WTC11 (cell line): ENCODE measurements around the gene SCO1. TPM values are rescaled to one million over a fixed set of nuclear protein-coding genes. Genes with fewer than 3 reads are reported as not detected.

Experiments used
- ATAC-seq: fragments of 200-7000 bp; cut with Tn5 transposase; 2 replicates; pipeline ENCODE4 v1.10.0; 2021; ENCODE audit warnings: mild to moderate bottlenecking, moderate library complexity
- CTCF ChIA-PET: fragments of 300-600 bp; sonication (Branson Sonifier 250); formaldehyde crosslinking; loops from one replicate; lab custom pipeline; 2021; ENCODE audit warnings: antibody characterized with exemption; lab: Charles Lee
- POLR2A ChIA-PET: fragments of 350-600 bp; sonication (Branson Sonifier 250); formaldehyde crosslinking; loops from one replicate; lab custom pipeline; 2021; ENCODE audit warnings: antibody characterized with exemption; lab: Charles Lee
- DNase-seq: peaks from one replicate; pipeline ENCODE4 v3.0.0; 2021; ENCODE audit warnings: low spot score
- H3K27ac Mint-ChIP-seq: 2 replicates; pipeline ENCODE4 v1.8.0; 2021; ENCODE audit warnings: mixed read lengths
- H3K27me3 Mint-ChIP-seq: 2 replicates; pipeline ENCODE4 v1.8.0; 2021; ENCODE audit warnings: low read depth, mild to moderate bottlenecking, moderate library complexity, mixed read lengths
- H3K36me3 Mint-ChIP-seq: 2 replicates; pipeline ENCODE4 v1.8.0; 2021; ENCODE audit warnings: mixed read lengths
- H3K4me1 Mint-ChIP-seq: 2 replicates; pipeline ENCODE4 v1.8.0; 2022; ENCODE audit warnings: mixed read lengths
- H3K4me3 Mint-ChIP-seq: 2 replicates; pipeline ENCODE4 v1.8.0; 2021; ENCODE audit warnings: mild to moderate bottlenecking, moderate library complexity, mixed read lengths
- H3K9me3 Mint-ChIP-seq: 2 replicates; pipeline ENCODE4 v1.8.0; 2021; ENCODE audit warnings: mixed read lengths
- AFF4 ChIP-seq: sonication (generic); formaldehyde crosslinking; IDR thresholded peaks from 2 replicates; pipeline ENCODE4 v1.8.1; 2023; ENCODE audit warnings: mild to moderate bottlenecking, missing genetic modification reagents, borderline replicate concordance
- CREB1 ChIP-seq: sonication (generic); formaldehyde crosslinking; IDR thresholded peaks from 2 replicates; pipeline ENCODE4 v1.8.0; 2023; ENCODE audit warnings: mild to moderate bottlenecking, missing genetic modification reagents
- E2F5 ChIP-seq: sonication (generic); formaldehyde crosslinking; IDR thresholded peaks from 2 replicates; pipeline ENCODE4 v1.8.1; 2022; ENCODE audit warnings: mild to moderate bottlenecking, moderate library complexity, missing genetic modification reagents
- ETV6 ChIP-seq: sonication (generic); formaldehyde crosslinking; IDR thresholded peaks from 2 replicates; pipeline ENCODE4 v1.8.1; 2022; ENCODE audit warnings: mild to moderate bottlenecking, missing genetic modification reagents
- FOXJ3 ChIP-seq: sonication (generic); formaldehyde crosslinking; IDR thresholded peaks from 2 replicates; pipeline ENCODE4 v1.9.0; 2021; ENCODE audit warnings: missing genetic modification reagents, mild to moderate bottlenecking, borderline replicate concordance
- GABPB1 ChIP-seq: sonication (generic); formaldehyde crosslinking; IDR thresholded peaks from 2 replicates; pipeline ENCODE4 v1.8.1; 2023; ENCODE audit warnings: mild to moderate bottlenecking, missing genetic modification reagents
- GRHL2 ChIP-seq: fragments of 250-450 bp; sonication (Bioruptor Pico); IDR thresholded peaks from 2 replicates; pipeline ENCODE4 v1.8.0; 2022; ENCODE audit warnings: mild to moderate bottlenecking, moderate library complexity; ENCODE audit not compliant: insufficient replicate concordance, severe bottlenecking
- GTF2I ChIP-seq: fragments of 250-450 bp; sonication (Bioruptor Pico); conservative IDR thresholded peaks from 2 replicates; pipeline ENCODE4 v1.4.0; 2021; ENCODE audit warnings: mild to moderate bottlenecking
- HMGA2 ChIP-seq: fragments of 250-450 bp; sonication (Bioruptor Pico); IDR thresholded peaks from 2 replicates; pipeline ENCODE4 v1.4.0; 2021; ENCODE audit warnings: mild to moderate bottlenecking, moderate library complexity
- IRF1 ChIP-seq: sonication (generic); formaldehyde crosslinking; IDR thresholded peaks from 2 replicates; pipeline ENCODE4 v1.8.0; 2023; ENCODE audit warnings: missing genetic modification reagents
- NFE2L1 ChIP-seq: sonication (generic); formaldehyde crosslinking; IDR thresholded peaks from 2 replicates; pipeline ENCODE4 v1.8.1; 2023; ENCODE audit warnings: missing genetic modification reagents
- NFYB ChIP-seq: sonication (generic); formaldehyde crosslinking; conservative IDR thresholded peaks from 2 replicates; pipeline ENCODE4 v1.8.0; 2022; ENCODE audit warnings: low read depth, missing genetic modification reagents
- NR3C1 ChIP-seq: sonication (generic); formaldehyde crosslinking; conservative IDR thresholded peaks from 2 replicates; pipeline ENCODE4 v1.8.1; 2023; ENCODE audit warnings: low read depth, mild to moderate bottlenecking, missing genetic modification reagents
- PRRX2 ChIP-seq: fragments of 250-450 bp; sonication (Bioruptor Pico); IDR thresholded peaks from 2 replicates; pipeline ENCODE4 v1.8.0; 2021; ENCODE audit warnings: mild to moderate bottlenecking
- RELA ChIP-seq: sonication (generic); formaldehyde crosslinking; IDR thresholded peaks from 2 replicates; pipeline ENCODE4 v1.8.1; 2022; ENCODE audit warnings: missing genetic modification reagents, mild to moderate bottlenecking, borderline replicate concordance
- SMAD3 ChIP-seq: sonication (generic); formaldehyde crosslinking; IDR thresholded peaks from 2 replicates; pipeline ENCODE4 v1.8.0; 2022; ENCODE audit warnings: missing genetic modification reagents, mild to moderate bottlenecking, borderline replicate concordance
- SOX15 ChIP-seq: fragments of 250-450 bp; sonication (Bioruptor Pico); IDR thresholded peaks from 2 replicates; pipeline ENCODE4 v1.9.0; 2021; ENCODE audit warnings: mild to moderate bottlenecking
- USF2 ChIP-seq: sonication (generic); formaldehyde crosslinking; IDR thresholded peaks from 2 replicates; pipeline ENCODE4 v1.8.1; 2023; ENCODE audit warnings: mild to moderate bottlenecking, missing genetic modification reagents, moderate library complexity
- ZBTB21 ChIP-seq: sonication (generic); formaldehyde crosslinking; IDR thresholded peaks from 2 replicates; pipeline ENCODE4 v1.8.1; 2023; ENCODE audit warnings: mild to moderate bottlenecking, missing genetic modification reagents, borderline replicate concordance
- ZNF121 ChIP-seq: sonication (generic); formaldehyde crosslinking; IDR thresholded peaks from 2 replicates; pipeline ENCODE4 v1.8.0; 2023; ENCODE audit warnings: missing genetic modification reagents
- total RNA-seq: library from RNA; stranded (reverse); gene quantifications from 3 replicates; pipeline ENCODE4 v1.2.3, GENCODE V29; 2021
- TF ChIP-seq, protein P1 (sequence below): sonication (generic); formaldehyde crosslinking; IDR thresholded peaks from 2 replicates; pipeline ENCODE4 v1.8.0; 2022; ENCODE audit warnings: mild to moderate bottlenecking, missing genetic modification reagents
- TF ChIP-seq, protein P2 (sequence below): sonication (generic); formaldehyde crosslinking; IDR thresholded peaks from 2 replicates; pipeline ENCODE4 v1.8.1; 2023; ENCODE audit warnings: mild to moderate bottlenecking, moderate library complexity, missing genetic modification reagents
- TF ChIP-seq, protein P3 (sequence below): fragments of 200-600 bp; IDR thresholded peaks from 2 replicates; pipeline ENCODE4 v1.8.0; 2022; ENCODE audit warnings: antibody characterized with exemption
- TF ChIP-seq, protein P4 (sequence below): sonication (generic); formaldehyde crosslinking; IDR thresholded peaks from 2 replicates; pipeline ENCODE4 v1.8.1; 2023; ENCODE audit warnings: mild to moderate bottlenecking, missing genetic modification reagents

The SCO1 gene
- total RNA-seq, 1 experiment from 2014 or later = 63.8 TPM

DNA sequence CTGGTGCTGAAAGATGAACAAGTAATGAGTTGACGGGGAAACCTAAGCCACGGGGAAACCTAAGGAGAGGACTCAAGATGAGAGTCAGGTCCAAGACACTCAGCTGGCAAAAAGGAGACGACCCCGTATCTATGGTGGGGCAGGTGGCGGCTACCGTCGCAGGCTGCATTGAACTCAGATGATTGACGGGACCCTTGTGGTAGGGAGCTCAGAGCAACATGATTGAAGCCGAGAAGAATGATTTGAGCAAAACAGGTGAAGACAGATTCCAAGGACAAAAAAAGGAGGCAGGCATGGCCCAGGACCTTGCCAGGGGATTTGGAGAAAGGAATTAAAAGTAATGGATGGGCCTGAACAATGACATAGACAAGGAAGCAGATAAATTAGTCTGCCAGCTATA, 32.8 kb downstream of the SCO1 start (continued):
- TF ChIP-seq PRRX2 (CRISPR knock-in tag) (no peak), CREB1 (no peak), HMGA2 (CRISPR knock-in tag) (no peak)
- TF ChIP-seq, protein P1, sequence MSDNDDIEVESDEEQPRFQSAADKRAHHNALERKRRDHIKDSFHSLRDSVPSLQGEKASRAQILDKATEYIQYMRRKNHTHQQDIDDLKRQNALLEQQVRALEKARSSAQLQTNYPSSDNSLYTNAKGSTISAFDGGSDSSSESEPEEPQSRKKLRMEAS (CRISPR knock-in tag) = no peak

DNA sequence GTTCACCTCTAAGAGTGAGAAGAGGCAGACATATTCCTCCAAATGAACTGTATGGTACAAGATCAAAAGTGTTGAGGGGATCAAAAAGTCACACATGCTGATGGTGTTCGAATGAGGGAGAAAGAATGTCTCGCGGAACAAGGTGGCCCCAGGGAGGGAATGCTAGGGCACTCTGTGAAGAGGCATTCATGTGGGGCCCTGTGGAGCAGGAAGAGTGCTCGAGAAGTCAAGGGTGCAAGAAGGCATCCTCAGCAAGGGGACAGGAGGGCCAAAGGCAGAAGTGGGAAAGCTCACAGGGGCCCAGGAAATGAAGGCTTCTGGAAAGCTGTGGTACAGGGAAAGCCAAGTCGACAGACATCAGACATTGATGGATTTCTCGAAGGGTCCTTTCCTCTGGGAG, 34.1 kb downstream of the SCO1 start:
- Mint-ChIP-seq H3K36me3 (no peaks in the 10 kb centered on the region), H3K27ac (no peak overlapping the region), H3K4me1 (no peaks in the 10 kb centered on the region), H3K27me3 (no peaks in the 10 kb centered on the region), H3K4me3 (no peak overlapping the region), H3K9me3 (no peaks in the 10 kb centered on the region)
- ChIA-PET POLR2A (no interaction called here), CTCF (no interaction called here)
- ATAC-seq (no peak), DNase-seq (no peak)
- no peak for TF ChIP-seq GRHL2 (CRISPR knock-in tag)
- TF ChIP-seq NR3C1 (CRISPR knock-in tag) = no peak
- no peak for TF ChIP-seq IRF1 (CRISPR knock-in tag)
- TF ChIP-seq NFYB (CRISPR knock-in tag) = no peak
- TF ChIP-seq FOXJ3 (CRISPR knock-in tag) = no peak
- TF ChIP-seq ZBTB21 = no peak
- no peak for TF ChIP-seq NFE2L1 (CRISPR knock-in tag)
- no peak for TF ChIP-seq ETV6 (CRISPR knock-in tag)
- no peak for TF ChIP-seq GABPB1 (CRISPR knock-in tag)
- TF ChIP-seq ZNF121 = no peak
- TF ChIP-seq RELA (CRISPR knock-in tag) = no peak
- TF ChIP-seq E2F5 (CRISPR knock-in tag) = no peak
- TF ChIP-seq GTF2I (CRISPR knock-in tag) = no peak
- TF ChIP-seq, protein P2, sequence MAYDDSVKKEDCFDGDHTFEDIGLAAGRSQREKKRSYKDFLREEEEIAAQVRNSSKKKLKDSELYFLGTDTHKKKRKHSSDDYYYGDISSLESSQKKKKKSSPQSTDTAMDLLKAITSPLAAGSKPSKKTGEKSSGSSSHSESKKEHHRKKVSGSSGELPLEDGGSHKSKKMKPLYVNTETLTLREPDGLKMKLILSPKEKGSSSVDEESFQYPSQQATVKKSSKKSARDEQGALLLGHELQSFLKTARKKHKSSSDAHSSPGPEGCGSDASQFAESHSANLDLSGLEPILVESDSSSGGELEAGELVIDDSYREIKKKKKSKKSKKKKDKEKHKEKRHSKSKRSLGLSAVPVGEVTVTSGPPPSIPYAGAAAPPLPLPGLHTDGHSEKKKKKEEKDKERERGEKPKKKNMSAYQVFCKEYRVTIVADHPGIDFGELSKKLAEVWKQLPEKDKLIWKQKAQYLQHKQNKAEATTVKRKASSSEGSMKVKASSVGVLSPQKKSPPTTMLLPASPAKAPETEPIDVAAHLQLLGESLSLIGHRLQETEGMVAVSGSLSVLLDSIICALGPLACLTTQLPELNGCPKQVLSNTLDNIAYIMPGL (CRISPR knock-in tag) = no peak

GRCh38 chr17:10661437-10661836, 35.9 kb downstream of the SCO1 start:
- CTCF ChIA-PET = interaction anchor here (0.6 to 1.1 kb wide), 7 partner anchors 9 to 1120 kb away, joined by 3 to 9 read pairs (median 5); no protein-coding TSS in a partner anchor
- H3K9me3 Mint-ChIP-seq = no peaks in the 10 kb centered on the region
- POLR2A ChIA-PET = no interaction called here
- H3K36me3 Mint-ChIP-seq = no peaks in the 10 kb centered on the region
- H3K4me3 Mint-ChIP-seq = no peak overlapping the region
- H3K27me3 Mint-ChIP-seq = no peaks in the 10 kb centered on the region
- H3K4me1 Mint-ChIP-seq = no peaks in the 10 kb centered on the region
- DNase-seq (no peak), ATAC-seq (no peak)
- H3K27ac Mint-ChIP-seq = no peak overlapping the region
- TF ChIP-seq GTF2I (CRISPR knock-in tag) = no peak
- TF ChIP-seq AFF4 (CRISPR knock-in tag) = no peak
- TF ChIP-seq HMGA2 (CRISPR knock-in tag) = no peak
- TF ChIP-seq NFE2L1 (CRISPR knock-in tag) = no peak
- TF ChIP-seq, protein P3, sequence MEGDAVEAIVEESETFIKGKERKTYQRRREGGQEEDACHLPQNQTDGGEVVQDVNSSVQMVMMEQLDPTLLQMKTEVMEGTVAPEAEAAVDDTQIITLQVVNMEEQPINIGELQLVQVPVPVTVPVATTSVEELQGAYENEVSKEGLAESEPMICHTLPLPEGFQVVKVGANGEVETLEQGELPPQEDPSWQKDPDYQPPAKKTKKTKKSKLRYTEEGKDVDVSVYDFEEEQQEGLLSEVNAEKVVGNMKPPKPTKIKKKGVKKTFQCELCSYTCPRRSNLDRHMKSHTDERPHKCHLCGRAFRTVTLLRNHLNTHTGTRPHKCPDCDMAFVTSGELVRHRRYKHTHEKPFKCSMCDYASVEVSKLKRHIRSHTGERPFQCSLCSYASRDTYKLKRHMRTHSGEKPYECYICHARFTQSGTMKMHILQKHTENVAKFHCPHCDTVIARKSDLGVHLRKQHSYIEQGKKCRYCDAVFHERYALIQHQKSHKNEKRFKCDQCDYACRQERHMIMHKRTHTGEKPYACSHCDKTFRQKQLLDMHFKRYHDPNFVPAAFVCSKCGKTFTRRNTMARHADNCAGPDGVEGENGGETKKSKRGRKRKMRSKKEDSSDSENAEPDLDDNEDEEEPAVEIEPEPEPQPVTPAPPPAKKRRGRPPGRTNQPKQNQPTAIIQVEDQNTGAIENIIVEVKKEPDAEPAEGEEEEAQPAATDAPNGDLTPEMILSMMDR = no peak
- no peak for TF ChIP-seq SMAD3 (CRISPR knock-in tag)
- no peak for TF ChIP-seq USF2 (CRISPR knock-in tag)
- no peak for TF ChIP-seq RELA (CRISPR knock-in tag)
- TF ChIP-seq NFYB (CRISPR knock-in tag) = no peak
- no peak for TF ChIP-seq SOX15
- TF ChIP-seq, protein P4, sequence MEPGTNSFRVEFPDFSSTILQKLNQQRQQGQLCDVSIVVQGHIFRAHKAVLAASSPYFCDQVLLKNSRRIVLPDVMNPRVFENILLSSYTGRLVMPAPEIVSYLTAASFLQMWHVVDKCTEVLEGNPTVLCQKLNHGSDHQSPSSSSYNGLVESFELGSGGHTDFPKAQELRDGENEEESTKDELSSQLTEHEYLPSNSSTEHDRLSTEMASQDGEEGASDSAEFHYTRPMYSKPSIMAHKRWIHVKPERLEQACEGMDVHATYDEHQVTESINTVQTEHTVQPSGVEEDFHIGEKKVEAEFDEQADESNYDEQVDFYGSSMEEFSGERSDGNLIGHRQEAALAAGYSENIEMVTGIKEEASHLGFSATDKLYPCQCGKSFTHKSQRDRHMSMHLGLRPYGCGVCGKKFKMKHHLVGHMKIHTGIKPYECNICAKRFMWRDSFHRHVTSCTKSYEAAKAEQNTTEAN (CRISPR knock-in tag) = no peak
